K562 (cell line): Measurements from ENCODE around the gene ARFGEF2. TPM values are rescaled to one million over a fixed set of nuclear protein-coding genes. Genes with fewer than 3 reads are reported as not detected.

Source experiments
- ATAC-seq: fragments of 200-7000 bp; cut with Tn5 transposase; 3 replicates; pipeline ENCODE4 v1.9.1; 2020; ENCODE audit warnings: moderate library complexity
- BruUV-seq: library from RNA; stranded (reverse); fragments of 400-500 nt; replicated peaks from 2 replicates; lab custom pipeline; 2021; lab: Mats Ljungman, UMichigan
- CTCF ChIA-PET: fragments of 300-600 bp; formaldehyde crosslinking; extraction: SDS; loops from one replicate; lab custom pipeline; 2021; ENCODE audit warnings: low intra/inter-chr PET ratio; lab: Yijun Ruan, JAX
- POLR2A ChIA-PET: fragments of 300-600, 350-650 bp; sonication (Branson Sonifier 250); formaldehyde crosslinking; extraction: SDS; loops from one replicate; lab custom pipeline; 2021; ENCODE audit warnings: antibody characterized with exemption, inconsistent platforms; lab: Yijun Ruan, JAX
- DNase-seq, 4 experiments: peaks; one replicate each; pipeline versions ENCODE4 v3.0.0 to v3.0.0-alpha.2; 2011 to 2018; ENCODE audit warnings: low spot score in 3 of 4, mixed read lengths in 3 of 4; ENCODE audit errors: extremely low read depth in 1 of 4
- FAIRE-seq: peaks from 2 replicates; lab custom pipeline; 2011; peaks lifted over from hg19 to GRCh38; lab: Jason Lieb, UNC
- H2AFZ ChIP-seq: 2 replicates; pipeline ENCODE4 v1.6.0; 2011; ENCODE audit warnings: low read depth, low read length, control low read depth, inconsistent platforms
- H3K27ac ChIP-seq: fragments of 200-600 bp; 3 replicates; pipeline ENCODE4 v1.8.0; 2011; ENCODE audit warnings: low read depth, mild to moderate bottlenecking, control low read depth, inconsistent platforms, low read length, moderate library complexity, mixed read lengths; ENCODE audit errors: extremely low read depth
- H3K27me3 ChIP-seq, 2 experiments: fragments of 300-600 bp in 1 of 2; 2 replicates in 1 of 2; 3 replicates in 1 of 2; pipeline versions ENCODE4 v1.6.0 to v1.8.0; 2011; ENCODE audit warnings: inconsistent platforms in 2 of 2, low read length in 2 of 2, mild to moderate bottlenecking in 1 of 2, mixed read lengths in 1 of 2, moderate library complexity in 1 of 2; ENCODE audit not compliant: control insufficient read depth in 2 of 2, insufficient read depth in 2 of 2
- H3K36me3 ChIP-seq: fragments of 300-600 bp; 3 replicates; pipeline ENCODE4 v1.8.0; 2011; ENCODE audit warnings: mild to moderate bottlenecking, low read length, inconsistent platforms; ENCODE audit not compliant: control insufficient read depth, insufficient read depth
- H3K4me1 ChIP-seq, 2 experiments: fragments of 200-600 bp in 1 of 2; replicated peaks in 1 of 2; 2 replicates in 1 of 2; 3 replicates in 1 of 2; pipeline versions ENCODE4 v1.5.1 to v1.8.0; 2011; ENCODE audit warnings: inconsistent platforms in 2 of 2, low read length in 2 of 2, mild to moderate bottlenecking in 1 of 2, mixed read lengths in 1 of 2, moderate library complexity in 1 of 2; ENCODE audit not compliant: control insufficient read depth in 2 of 2, insufficient read depth in 2 of 2
- H3K4me2 ChIP-seq: 2 replicates; pipeline ENCODE4 v1.6.1; 2011; ENCODE audit warnings: low read length, control low read depth, inconsistent platforms, mixed read lengths; ENCODE audit not compliant: insufficient read depth
- H3K4me3 ChIP-seq: fragments of 200-600 bp; sonication (generic), shearing (Covaris generic); 2 replicates; pipeline ENCODE4 v1.5.1; 2016; ENCODE audit warnings: control low read depth, inconsistent platforms
- H3K79me2 ChIP-seq: fragments of 200-600 bp; 3 replicates; pipeline ENCODE4 v1.8.0; 2011; ENCODE audit warnings: low read length, inconsistent platforms; ENCODE audit not compliant: control insufficient read depth, insufficient read depth
- H3K9ac ChIP-seq, 2 experiments: 2 replicates each; pipeline versions ENCODE4 v1.6.0 to v1.6.1; 2011; ENCODE audit warnings: low read depth in 2 of 2, low read length in 2 of 2, control low read depth in 1 of 2, inconsistent platforms in 1 of 2, mild to moderate bottlenecking in 1 of 2, mixed read lengths in 1 of 2; ENCODE audit not compliant: insufficient read depth in 1 of 2
- H3K9me1 ChIP-seq: one replicate; pipeline ENCODE4 v1.6.0; 2011; ENCODE audit warnings: inconsistent platforms, mild to moderate bottlenecking, low read length, moderate library complexity; ENCODE audit not compliant: control insufficient read depth, insufficient read depth
- H3K9me3 ChIP-seq: replicated peaks from 2 replicates; pipeline ENCODE4 v1.5.1; 2011; ENCODE audit warnings: low read depth, low read length, inconsistent platforms; ENCODE audit not compliant: control insufficient read depth, insufficient read depth
- H4K20me1 ChIP-seq: replicated peaks from 2 replicates; pipeline ENCODE4 v1.6.1; 2011; ENCODE audit warnings: low read length, inconsistent platforms, mixed read lengths; ENCODE audit not compliant: control insufficient read depth, insufficient read depth
- CLOCK ChIP-seq: fragments of 250-450 bp; sonication (Bioruptor Pico); IDR thresholded peaks from 2 replicates; pipeline ENCODE4 v1.4.0; 2020; ENCODE audit warnings: mild to moderate bottlenecking, moderate library complexity, borderline replicate concordance
- WGBS: fragments of 100-300 bp; shearing (Covaris generic); methylation state at CpG from one replicate; pipeline ENCODE4 v1.1.6; 2016; ENCODE audit warnings: low coverage, mixed read lengths; ENCODE audit not compliant: insufficient coverage; ENCODE audit errors: missing lambda C conversion rate; 5-methylcytosine and 5-hydroxymethylcytosine counted together
- in situ Hi-C: fragments of 300-500 bp; cut with MboI; formaldehyde crosslinking; loops from 4 replicates; pipeline ENCODE4 v1.15.0; 2018; ENCODE audit warnings: inconsistent platforms, mixed read lengths
- intact Hi-C: fragments of 100-400 bp; cut with micrococcal nuclease; formaldehyde crosslinking; loops from 2 replicates; pipeline ENCODE4 v1.14.2; 2022
- polyA plus RNA-seq, 8 experiments: library from polyadenylated mRNA; depleted of rRNA in 4 of 8; stranded (reverse) in 5 of 8; unstranded in 3 of 8; fragments of >200 nt; fragmentation: Nextera tagmentation in 2 of 8; fragmentation: Illumina TruSeq in 1 of 8; extraction: Ambion mirVana in 2 of 8; extraction: Trizol in 1 of 8; gene quantifications; 2 replicates each; pipeline versions ENCODE4 v1.2.1 to v1.2.3, GENCODE V29; 2011 to 2014; ENCODE audit warnings: inconsistent platforms in 1 of 8, missing spikeins in 1 of 8
- total RNA-seq, 7 experiments: library from RNA; depleted of rRNA in 6 of 7; stranded (reverse); fragments of >200 nt in 6 of 7; fragmentation: Illumina TruSeq in 2 of 7; extraction: Trizol in 2 of 7; gene quantifications; 2 replicates each; pipeline versions ENCODE4 v1.2.1 to v1.2.3, GENCODE V29; 2011 to 2021; ENCODE audit warnings: low replicate concordance in 1 of 7

ARFGEF2 gene
- total and polyA plus RNA-seq, 9 of the 15 experiments (the other 6 are each of a cell fraction or from before 2014, with no cell fraction given): 4.2 to 18.8 (median 13.7) TPM

- no TSS peak for BruUV-seq
- H3K79me2 ChIP-seq: peaks cover 14% of the 10 kb centered on the region; the same call in 2 of the 3 replicates
- H2AFZ ChIP-seq: no peak overlapping the region
- no peak overlapping the region for H3K9ac ChIP-seq
- no peaks in the 10 kb centered on the region for H3K4me1 ChIP-seq
- DNase-seq: no peak
- ChIA-PET CTCF (no interaction called here), POLR2A (interaction anchor here (0.6 kb wide), 1 partner anchor 1629 kb away, joined by 3 read pairs; no protein-coding TSS in a partner anchor)
- no peak for TF ChIP-seq CLOCK (CRISPR knock-in tag)
- H3K9me3 ChIP-seq: no peaks in the 10 kb centered on the region
- H4K20me1 ChIP-seq: peaks cover 7% of the 10 kb centered on the region; the same call in 1 of the 2 replicates
- FAIRE-seq: no peak
- H3K36me3 ChIP-seq: peaks cover 43% of the 10 kb centered on the region
- H3K27me3 ChIP-seq: no peaks in the 10 kb centered on the region
- in situ Hi-C loops (no loop called here), intact Hi-C loops (no loop called here)
- 69% methylated on average over 2 of the region's 2 CpGs for WGBS
- ATAC-seq: no peak
- no peak overlapping the region for H3K27ac ChIP-seq
- H3K4me2 ChIP-seq: no peak overlapping the region
- no peak overlapping the region for H3K4me3 ChIP-seq
- no peaks in the 10 kb centered on the region for H3K9me1 ChIP-seq
These were observed 21.2 kb downstream of the ARFGEF2 start for GRCh38 chr20:48942730-48943129.
